Adrenal gland (tissue), 12 donors: ENCODE results near the gene PTPN7. TPM values are rescaled to one million over a fixed set of nuclear protein-coding genes. Genes with fewer than 3 reads are reported as not detected.
A peak's percentile ranks its signal among the peaks of the same experiment; 100 is the strongest.

Experiments
- DNase-seq, 7 donors: peaks; one replicate each; pipeline ENCODE4 v3.0.0-alpha.2; 2019 to 2020
- H3K27ac ChIP-seq, 5 donors: fragments of 200-600 bp; sonication (generic) in 4 of 5; 1 replicate in 3 of 5; 2 replicates in 2 of 5; pipeline versions ENCODE4 v1.5.1 to v1.8.0; 2016 to 2020; ENCODE audit warnings: mild to moderate bottlenecking in 1 of 5
- H3K27me3 ChIP-seq: fragments of 200-600 bp; 2 replicates; pipeline ENCODE4 v1.8.0; 2021
- H3K36me3 ChIP-seq, 2 donors: fragments of 200-600 bp; replicated peaks in 1 of 2; 1 replicate in 1 of 2; 2 replicates in 1 of 2; pipeline versions ENCODE4 v1.5.1 to v1.8.0; 2018 to 2022
- H3K4me1 ChIP-seq, 2 donors: fragments of 200-600 bp; replicated peaks in 1 of 2; 1 replicate in 1 of 2; 2 replicates in 1 of 2; pipeline versions ENCODE4 v1.5.1 to v1.8.0; 2018 to 2021
- H3K4me3 ChIP-seq, 4 donors: fragments of 200-600 bp; sonication (generic) in 3 of 4; one replicate each; pipeline ENCODE4 v1.5.1; 2016 to 2018
- H3K9me3 ChIP-seq, 3 donors: fragments of 200-600 bp; sonication (generic) in 1 of 3; replicated peaks in 1 of 3; 1 replicate in 2 of 3; 2 replicates in 1 of 3; pipeline versions ENCODE4 v1.5.1 to v1.8.0; 2016 to 2021
- POLR2A ChIP-seq, 2 donors: fragments of 450-650 bp; IDR thresholded peaks; one replicate each; pipeline ENCODE4 v1.6.1; 2017; ENCODE audit warnings: antibody characterized with exemption in 2 of 2, mild to moderate bottlenecking in 2 of 2, moderate library complexity in 1 of 2
- WGBS, 4 donors: extraction: QIAGEN DNeasy Blood & Tissue Kit in 2 of 4; methylation state at CpG; one replicate each; pipeline versions ENCODE4 v1.1.5 to v1.1.7; 2013 to 2017; 5-methylcytosine and 5-hydroxymethylcytosine counted together
- intact Hi-C, 2 donors: fragments of 100-400 bp; cut with DNase I; formaldehyde crosslinking; loops; one replicate each; pipeline versions ENCODE4 v1.14.1 to v1.15.0; 2022 to 2023
- polyA plus RNA-seq, 3 donors: library from polyadenylated mRNA; stranded (reverse); fragments of 200-250 nt in 2 of 3; fragments of 350-450 nt in 1 of 3; fragmentation: Illumina TruSeq in 1 of 3; extraction: RNeasy Lipid Tissue Mini Kit (QIAGEN cat#74804) in 1 of 3; gene quantifications; one replicate each; pipeline ENCODE4 v1.2.3, GENCODE V29; 2013 to 2014
- total RNA-seq, 9 donors: library from RNA; depleted of rRNA in 4 of 9; stranded (reverse); fragments of >200 nt in 4 of 9; fragments of 120-200 nt in 1 of 9; fragmentation: NEBNext Ultra II Directional in 1 of 9; extraction: Animal tissue kit (Norgen Biotek cat#: 25700) in 1 of 9; gene quantifications; one replicate each; pipeline versions ENCODE4 v1.1.0 to v1.2.4, GENCODE V29; 2013 to 2023
- TF ChIP-seq, protein P1 (sequence below), 6 experiments: fragments of 450-650 bp in 4 of 6; fragments of 200-600 bp in 2 of 6; sonication (generic) in 1 of 6; IDR thresholded peaks; 1 replicate in 5 of 6; 2 replicates in 1 of 6; pipeline versions ENCODE4 v1.5.1 to v1.8.0; 2016 to 2021; ENCODE audit warnings: antibody characterized with exemption in 6 of 6, mild to moderate bottlenecking in 2 of 6, moderate library complexity in 1 of 6
- donor health status: healthy with polysubstance abuse.
- donor health status: Bipolar disorder and iron deficiency.
- donor health status: DM: yes; HTN: yes; CAD: no.
- donor health status: DM: no; HTN: no; CAD: no.
- donor health status: DM: no; HTN: no; CAD: no.
- donor health status: DM: yes; HTN: yes; CAD: no.

Gene PTPN7
- total and polyA plus RNA-seq, 12 donors: 2.5 to 45.4 (median 17.1) TPM

DNA sequence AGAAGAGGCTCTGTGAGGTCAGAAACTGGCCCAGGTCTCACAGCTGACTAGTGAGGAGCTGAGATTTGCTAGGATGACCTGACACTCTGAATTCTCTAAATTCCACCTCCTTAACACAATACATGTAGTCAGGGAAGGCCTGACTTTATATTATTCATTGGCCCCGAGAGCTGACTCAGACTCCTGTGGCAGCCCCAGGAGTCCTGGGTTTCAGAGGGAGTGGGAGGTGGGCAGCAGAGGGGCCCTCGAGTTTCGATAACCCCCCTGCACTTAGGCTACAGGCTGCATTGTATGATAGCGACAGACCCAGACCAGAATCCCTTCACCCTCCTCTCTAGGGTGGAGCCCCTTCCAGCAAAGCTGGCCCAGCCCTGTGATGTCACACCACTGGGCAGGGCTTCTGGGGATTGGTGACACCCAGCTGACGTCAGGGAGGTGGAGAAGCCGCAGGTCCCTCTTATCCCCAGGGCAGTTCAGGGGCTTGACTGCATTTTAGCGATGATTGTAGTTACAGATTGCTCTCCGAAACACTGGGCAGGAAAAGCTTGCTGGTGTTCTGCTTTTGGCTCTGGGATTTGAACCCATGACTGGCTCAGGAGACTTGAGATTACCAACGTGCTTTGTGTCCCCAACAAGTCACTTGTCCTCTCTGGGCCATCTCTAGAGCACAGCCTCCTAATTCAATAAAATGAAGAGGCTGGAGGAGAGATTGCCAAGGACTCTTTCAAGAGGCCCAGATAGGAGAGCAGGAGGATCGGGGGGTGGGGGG, 54.6 kb downstream of the PTPN7 start:
- Histone ChIP-seq H3K27me3 (no peaks in the 10 kb centered on the region), H3K4me1 (peaks cover 30 to 31% of the 10 kb centered on the region in 2 donors), H3K36me3 (no peaks in the 10 kb centered on the region), H3K4me3 (no peak overlapping the region), H3K27ac (peak overlapping the region; percentile 28 to 95 (median 92)), H3K9me3 (no peaks in the 10 kb centered on the region)
- TF ChIP-seq, protein P1, sequence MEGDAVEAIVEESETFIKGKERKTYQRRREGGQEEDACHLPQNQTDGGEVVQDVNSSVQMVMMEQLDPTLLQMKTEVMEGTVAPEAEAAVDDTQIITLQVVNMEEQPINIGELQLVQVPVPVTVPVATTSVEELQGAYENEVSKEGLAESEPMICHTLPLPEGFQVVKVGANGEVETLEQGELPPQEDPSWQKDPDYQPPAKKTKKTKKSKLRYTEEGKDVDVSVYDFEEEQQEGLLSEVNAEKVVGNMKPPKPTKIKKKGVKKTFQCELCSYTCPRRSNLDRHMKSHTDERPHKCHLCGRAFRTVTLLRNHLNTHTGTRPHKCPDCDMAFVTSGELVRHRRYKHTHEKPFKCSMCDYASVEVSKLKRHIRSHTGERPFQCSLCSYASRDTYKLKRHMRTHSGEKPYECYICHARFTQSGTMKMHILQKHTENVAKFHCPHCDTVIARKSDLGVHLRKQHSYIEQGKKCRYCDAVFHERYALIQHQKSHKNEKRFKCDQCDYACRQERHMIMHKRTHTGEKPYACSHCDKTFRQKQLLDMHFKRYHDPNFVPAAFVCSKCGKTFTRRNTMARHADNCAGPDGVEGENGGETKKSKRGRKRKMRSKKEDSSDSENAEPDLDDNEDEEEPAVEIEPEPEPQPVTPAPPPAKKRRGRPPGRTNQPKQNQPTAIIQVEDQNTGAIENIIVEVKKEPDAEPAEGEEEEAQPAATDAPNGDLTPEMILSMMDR (IDR thresholded peaks at IDR 0.05): no peak
- no peak for TF ChIP-seq POLR2A (IDR thresholded peaks at IDR 0.05)
- intact Hi-C loops: no loop called here
- 52 to 70% (median 59%) methylated on average over 5 to 10 of the region's 10 CpGs for WGBS, 4 donors
- DNase-seq: peak in 6 of 7 donors; percentile 34 to 68 (median 45)

DNA sequence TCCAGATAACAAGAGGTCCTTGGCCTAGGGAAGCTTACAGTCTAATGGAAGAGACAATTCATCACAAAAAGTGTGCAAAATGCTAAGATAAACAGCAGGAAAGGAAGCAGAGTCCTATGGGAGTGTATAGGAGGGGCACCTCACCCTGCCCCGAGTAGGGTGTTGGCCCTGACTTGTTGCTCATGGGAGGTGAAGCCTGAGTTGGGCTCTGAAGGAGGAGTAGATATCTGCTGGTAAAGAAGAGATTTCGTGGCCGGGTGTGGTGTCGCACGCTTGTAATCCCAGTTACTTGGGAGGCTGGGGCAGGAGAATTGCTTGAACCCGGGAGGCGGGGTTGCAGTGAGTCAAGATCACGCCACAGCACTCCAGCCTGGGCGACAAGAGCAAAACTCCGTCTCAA, 56.3 kb downstream of the PTPN7 start:
- no peaks in the 10 kb centered on the region for H3K36me3 ChIP-seq
- H3K4me1 ChIP-seq: peaks cover 30 to 31% of the 10 kb centered on the region in 2 donors
- no peak for DNase-seq
- H3K9me3 ChIP-seq: no peaks in the 10 kb centered on the region
- intact Hi-C loops: no loop called here
- H3K4me3 ChIP-seq: no peak overlapping the region
- H3K27ac ChIP-seq: no peak overlapping the region
- WGBS, 4 donors: 86 to 93% (median 88%) methylated on average over 10 of the region's 10 CpGs
- no peaks in the 10 kb centered on the region for H3K27me3 ChIP-seq
- TF ChIP-seq POLR2A (IDR thresholded peaks at IDR 0.05): no peak
- TF ChIP-seq, protein P1 (IDR thresholded peaks at IDR 0.05): no peak

DNA sequence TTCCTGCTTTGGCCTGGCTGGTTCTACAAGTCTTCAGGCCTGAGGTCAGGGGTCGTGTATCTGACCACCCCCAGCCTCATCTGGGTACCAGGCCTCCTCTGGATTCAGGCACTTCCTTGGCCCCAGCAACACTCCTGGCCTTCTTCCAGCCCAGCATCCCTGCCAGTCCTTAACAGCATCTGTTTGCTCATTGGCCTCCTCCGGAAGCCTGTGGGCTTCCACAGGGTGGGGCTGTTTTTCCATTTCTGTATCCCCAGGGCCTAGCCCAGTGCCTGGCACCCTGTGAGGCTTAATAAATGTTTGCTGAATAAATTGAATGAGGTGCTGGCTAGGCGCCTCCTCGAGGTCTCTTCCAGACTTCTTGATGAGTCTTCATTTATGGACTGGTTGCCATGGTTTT, 59.2 kb downstream of the PTPN7 start:
- Histone ChIP-seq H3K36me3 (no peaks in the 10 kb centered on the region), H3K4me3 (no peak overlapping the region), H3K27me3 (no peaks in the 10 kb centered on the region), H3K27ac (no peak overlapping the region), H3K9me3 (no peaks in the 10 kb centered on the region), H3K4me1 (peaks cover 5 to 9% of the 10 kb centered on the region in 2 donors)
- 65 to 73% (median 69%) methylated on average over 4 of the region's 4 CpGs for WGBS, 4 donors
- no peak for DNase-seq
- TF ChIP-seq, protein P1 (IDR thresholded peaks at IDR 0.05): no peak
- intact Hi-C loops: no loop called here

Other genes starting within 250 kb of the PTPN7 start
- 100 to 1,000 TPM in 2 of 9 donors, 10 to 100 TPM in 5, 1 to 10 TPM in 2; 1.3 to 171 (median 67.6) TPM for gene LMOD1, start 214.1 kb downstream of the PTPN7 start, total RNA-seq
- gene LMOD1, start 214.1 kb downstream of the PTPN7 start, polyA plus RNA-seq: 100 to 1,000 TPM in 2 of 3 donors, 10 to 100 TPM in 1; 26.9 to 131 (median 108) TPM
- 100 to 1,000 TPM in 2 of 9 donors, 10 to 100 TPM in 7; 26.3 to 178 (median 49.7) TPM for gene TIMM17A, start 205.1 kb downstream of the PTPN7 start, total RNA-seq
- gene TIMM17A, start 205.1 kb downstream of the PTPN7 start, polyA plus RNA-seq: 100 to 1,000 TPM in 1 of 3 donors, 10 to 100 TPM in 2; 28.0 to 172 (median 42.7) TPM
- 10 to 100 TPM; 28.9 to 99.6 (median 66.0) TPM for gene RNPEP, start 178.0 kb downstream of the PTPN7 start, total RNA-seq
- gene RNPEP, start 178.0 kb downstream of the PTPN7 start, polyA plus RNA-seq: 10 to 100 TPM; 43.8 to 59.6 (median 46.7) TPM
- under 1 TPM in 7 of 9 donors, not detected in 2; 0.06 to 0.51 (median 0.41) TPM for gene ELF3, start 150.0 kb downstream of the PTPN7 start, total RNA-seq
- 1 to 10 TPM in 2 of 3 donors, not detected in 1; 1.0 to 1.4 TPM for gene ELF3, start 150.0 kb downstream of the PTPN7 start, polyA plus RNA-seq
- gene GPR37L1, start 37.7 kb downstream of the PTPN7 start, total RNA-seq: under 1 TPM in 8 of 9 donors, not detected in 1; under 0.01 to 0.49 (median 0.28) TPM
- gene GPR37L1, start 37.7 kb downstream of the PTPN7 start, polyA plus RNA-seq: under 1 TPM; 0.02 to 0.24 (median 0.13) TPM
- gene ARL8A, start 15.9 kb downstream of the PTPN7 start, total RNA-seq: 100 to 1,000 TPM in 1 of 9 donors, 10 to 100 TPM in 8; 34.3 to 115 (median 58.6) TPM
- 10 to 100 TPM; 26.4 to 71.2 (median 28.6) TPM for gene ARL8A, start 15.9 kb downstream of the PTPN7 start, polyA plus RNA-seq
- under 1 TPM in 7 of 9 donors, not detected in 2; 0.06 to 0.54 (median 0.14) TPM for gene LGR6, start 33.2 kb upstream of the PTPN7 start, total RNA-seq
- 1 to 10 TPM in 1 of 3 donors, under 1 TPM in 1, not detected in 1; 0.48 to 1.0 TPM for gene LGR6, start 33.2 kb upstream of the PTPN7 start, polyA plus RNA-seq
- gene UBE2T, start 181.3 kb upstream of the PTPN7 start, total RNA-seq: 10 to 100 TPM in 2 of 9 donors, 1 to 10 TPM in 7; 2.2 to 26.5 (median 3.7) TPM
- 1 to 10 TPM; 3.0 to 7.7 (median 4.5) TPM for gene UBE2T, start 181.3 kb upstream of the PTPN7 start, polyA plus RNA-seq
- 10 to 100 TPM; 16.6 to 43.9 (median 22.6) TPM for gene PPP1R12B, start 188.1 kb upstream of the PTPN7 start, total RNA-seq
- 10 to 100 TPM in 1 of 3 donors, 1 to 10 TPM in 2; 3.0 to 15.7 (median 5.7) TPM for gene PPP1R12B, start 188.1 kb upstream of the PTPN7 start, polyA plus RNA-seq